ENCODE measurements around the gene SATB1. TPM values are rescaled to one million over a fixed set of nuclear protein-coding genes. Genes with fewer than 3 reads are reported as not detected.

Gene SATB1
- total RNA-seq, 1 donor from 2014 or later, result 22.1 TPM

DNA sequence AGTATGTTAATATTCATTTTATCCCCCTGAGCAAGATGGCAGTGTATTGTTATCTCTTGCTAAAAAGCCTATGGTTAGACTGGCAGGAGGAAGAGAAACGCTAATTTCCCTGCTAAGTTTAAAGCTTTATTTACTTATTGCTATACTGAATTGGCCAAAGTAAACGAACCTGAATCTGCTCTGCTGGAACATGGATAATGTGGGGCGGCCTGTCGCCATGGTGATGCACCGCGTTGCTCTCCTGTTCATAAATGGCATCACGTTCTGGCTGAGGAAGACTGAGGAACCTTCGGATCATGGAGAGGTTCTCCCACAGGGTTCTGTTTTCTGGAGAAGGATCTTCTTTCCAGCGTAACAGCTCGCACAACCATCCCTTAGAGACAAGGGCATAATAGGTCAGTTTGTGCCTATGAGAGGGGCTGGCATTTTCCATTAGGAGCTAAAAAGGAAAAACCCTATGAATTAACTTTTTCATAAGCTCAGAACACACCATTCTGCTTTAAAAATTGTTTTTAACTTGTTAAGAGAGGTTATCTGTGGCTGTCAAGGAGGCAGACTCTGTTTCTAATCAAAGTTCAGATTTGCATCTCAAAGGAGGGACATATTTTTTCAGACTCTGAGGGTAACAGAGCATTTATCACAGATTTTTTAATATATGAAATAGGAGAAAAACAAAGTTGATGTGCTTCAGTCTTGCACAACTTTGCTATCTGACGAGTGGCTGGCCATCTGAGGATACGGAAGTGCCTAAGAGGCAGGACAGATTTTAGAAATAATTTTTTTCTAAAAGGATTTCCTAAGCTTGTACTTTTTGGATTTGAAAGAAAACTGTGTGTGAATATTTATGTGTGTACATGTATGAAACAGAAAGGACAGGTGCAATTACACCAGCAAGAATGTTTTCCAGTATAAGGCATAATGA lies 73.1 kb downstream of the SATB1 start:
- Mint-ChIP-seq H3K4me1 (peaks cover 33% of the 10 kb centered on the region), H3K36me3 (ENCODE audit: low read depth) (peaks cover 9% of the 10 kb centered on the region), H3K9me3 (no peaks in the 10 kb centered on the region), H3K27me3 (ENCODE audit: low read depth) (no peaks in the 10 kb centered on the region), H3K27ac (ENCODE audit: unreplicated experiment) (no peak overlapping the region), H3K4me3 (no peak overlapping the region)
- no peak for DNase-seq (ENCODE audit: low read depth, low spot score)
- TF ChIP-seq, protein P1, sequence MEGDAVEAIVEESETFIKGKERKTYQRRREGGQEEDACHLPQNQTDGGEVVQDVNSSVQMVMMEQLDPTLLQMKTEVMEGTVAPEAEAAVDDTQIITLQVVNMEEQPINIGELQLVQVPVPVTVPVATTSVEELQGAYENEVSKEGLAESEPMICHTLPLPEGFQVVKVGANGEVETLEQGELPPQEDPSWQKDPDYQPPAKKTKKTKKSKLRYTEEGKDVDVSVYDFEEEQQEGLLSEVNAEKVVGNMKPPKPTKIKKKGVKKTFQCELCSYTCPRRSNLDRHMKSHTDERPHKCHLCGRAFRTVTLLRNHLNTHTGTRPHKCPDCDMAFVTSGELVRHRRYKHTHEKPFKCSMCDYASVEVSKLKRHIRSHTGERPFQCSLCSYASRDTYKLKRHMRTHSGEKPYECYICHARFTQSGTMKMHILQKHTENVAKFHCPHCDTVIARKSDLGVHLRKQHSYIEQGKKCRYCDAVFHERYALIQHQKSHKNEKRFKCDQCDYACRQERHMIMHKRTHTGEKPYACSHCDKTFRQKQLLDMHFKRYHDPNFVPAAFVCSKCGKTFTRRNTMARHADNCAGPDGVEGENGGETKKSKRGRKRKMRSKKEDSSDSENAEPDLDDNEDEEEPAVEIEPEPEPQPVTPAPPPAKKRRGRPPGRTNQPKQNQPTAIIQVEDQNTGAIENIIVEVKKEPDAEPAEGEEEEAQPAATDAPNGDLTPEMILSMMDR (conservative IDR thresholded peaks at IDR 0.05), result no peak

DNA sequence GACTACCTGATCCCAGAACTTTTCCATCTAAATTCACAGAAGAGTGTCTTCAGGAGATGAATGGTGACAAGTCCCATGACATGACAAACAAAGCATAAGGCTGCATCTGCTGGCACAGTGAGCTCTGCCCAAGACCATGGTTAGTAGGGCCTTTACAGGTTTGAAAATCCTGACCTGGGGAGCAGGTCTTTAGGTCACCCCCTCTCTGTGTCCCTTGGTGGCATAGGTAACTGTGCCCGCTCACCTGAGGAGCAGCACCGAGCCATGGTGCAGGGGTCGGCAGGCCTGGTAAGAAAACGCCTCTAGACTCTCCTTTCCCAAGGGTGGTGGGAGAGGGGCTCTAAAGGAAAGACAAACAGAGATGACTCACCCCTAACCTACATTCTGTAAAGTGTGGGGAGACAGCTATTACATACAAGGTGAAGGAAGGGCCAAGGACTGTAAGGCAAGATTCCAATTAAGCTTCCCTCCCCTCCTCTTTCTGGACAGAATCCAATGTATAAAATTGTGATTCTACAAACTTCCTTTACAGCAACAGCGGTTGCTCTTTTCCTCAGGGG lies 74.0 kb downstream of the SATB1 start:
- no peak for DNase-seq (ENCODE audit: low read depth, low spot score)

DNA sequence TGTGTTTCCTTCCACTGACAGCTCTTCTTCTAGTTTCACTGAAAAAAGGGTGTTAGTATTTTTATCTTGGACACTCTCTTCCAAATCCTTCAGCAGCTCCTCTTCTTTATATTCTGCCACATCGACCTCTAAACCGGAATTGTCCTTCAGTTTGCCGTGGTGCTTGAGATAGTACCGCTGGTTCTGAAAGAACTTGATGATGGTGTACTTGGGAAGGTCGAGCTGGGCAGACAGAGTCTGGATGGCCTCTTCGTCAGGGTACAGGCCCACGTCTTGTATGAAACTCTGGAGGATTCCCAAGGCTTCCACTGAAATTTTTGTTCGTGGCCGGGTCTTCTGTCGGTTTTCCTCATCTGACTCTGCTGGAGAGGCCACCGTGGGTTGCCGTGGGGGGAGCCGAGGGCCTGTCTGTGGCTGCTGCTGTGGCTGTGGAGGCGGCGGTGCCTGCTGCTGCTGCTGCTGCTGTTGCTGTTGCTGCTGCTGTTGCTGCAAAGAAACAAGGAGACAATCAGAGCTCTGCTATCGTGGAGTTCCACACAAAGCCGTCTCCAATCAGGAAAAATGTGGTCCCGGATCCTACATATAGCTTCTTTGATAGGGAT lies 75.8 kb downstream of the SATB1 start:
- H3K4me3 Mint-ChIP-seq, result no peak overlapping the region
- no peaks in the 10 kb centered on the region for H3K27me3 Mint-ChIP-seq (ENCODE audit: low read depth)
- peaks cover 9% of the 10 kb centered on the region for H3K36me3 Mint-ChIP-seq (ENCODE audit: low read depth)
- no peak for DNase-seq (ENCODE audit: low read depth, low spot score)
- H3K27ac Mint-ChIP-seq (ENCODE audit: unreplicated experiment), result no peak overlapping the region
- H3K9me3 Mint-ChIP-seq, result no peaks in the 10 kb centered on the region
- H3K4me1 Mint-ChIP-seq, result peaks cover 11% of the 10 kb centered on the region
- TF ChIP-seq, protein P1 (conservative IDR thresholded peaks at IDR 0.05), result no peak

More for the DNA sequence above, 74.0 kb downstream of the SATB1 start:
- H3K4me1 Mint-ChIP-seq, result peaks cover 27% of the 10 kb centered on the region
- H3K9me3 Mint-ChIP-seq, result no peaks in the 10 kb centered on the region
- TF ChIP-seq, protein P1 (conservative IDR thresholded peaks at IDR 0.05), result no peak
- peaks cover 9% of the 10 kb centered on the region for H3K36me3 Mint-ChIP-seq (ENCODE audit: low read depth)
- H3K4me3 Mint-ChIP-seq, result no peak overlapping the region
- H3K27me3 Mint-ChIP-seq (ENCODE audit: low read depth), result no peaks in the 10 kb centered on the region
- H3K27ac Mint-ChIP-seq (ENCODE audit: unreplicated experiment), result no peak overlapping the region

DNA sequence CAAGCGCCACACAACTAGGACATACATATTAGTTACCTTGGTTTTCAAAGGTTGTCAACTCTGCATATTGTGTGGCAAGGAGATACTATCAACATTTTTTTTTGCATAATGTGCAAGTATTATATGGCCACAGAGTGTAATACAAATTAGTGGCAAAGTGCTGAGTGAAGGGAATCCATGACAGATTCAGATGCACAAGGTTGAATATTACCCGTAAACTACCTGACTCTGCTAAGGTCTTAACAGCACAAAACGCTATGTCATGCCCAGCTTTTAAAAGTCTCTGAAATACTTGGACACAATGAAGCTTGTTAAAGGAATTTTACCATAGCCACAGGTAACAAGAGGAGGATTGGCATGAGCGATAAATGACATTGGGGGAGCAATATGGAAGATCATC lies 79.0 kb downstream of the SATB1 start:
- Mint-ChIP-seq H3K4me1 (peaks cover 6% of the 10 kb centered on the region), H3K4me3 (no peak overlapping the region), H3K36me3 (ENCODE audit: low read depth) (peaks cover 7% of the 10 kb centered on the region), H3K27ac (ENCODE audit: unreplicated experiment) (no peak overlapping the region), H3K9me3 (no peaks in the 10 kb centered on the region), H3K27me3 (ENCODE audit: low read depth) (no peaks in the 10 kb centered on the region)
- no peak for DNase-seq (ENCODE audit: low read depth, low spot score)
- TF ChIP-seq, protein P1 (conservative IDR thresholded peaks at IDR 0.05), result no peak

DNA sequence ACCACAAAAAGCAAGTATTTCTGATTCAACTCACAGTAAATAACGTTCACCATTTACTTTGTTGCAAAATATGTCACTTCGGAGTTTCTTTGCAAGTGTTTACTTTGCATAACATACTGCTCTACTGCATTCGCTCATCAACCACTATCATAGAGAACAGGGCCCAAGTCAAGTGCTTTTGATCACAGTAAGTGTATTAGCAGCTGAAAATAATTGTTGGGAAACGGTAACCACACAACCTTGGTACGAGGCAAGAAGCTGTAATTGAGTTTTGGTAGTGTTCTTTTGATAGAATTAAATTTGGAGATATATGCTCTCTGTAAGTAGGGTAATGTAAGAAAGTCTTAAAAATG lies 80.1 kb downstream of the SATB1 start:
- Mint-ChIP-seq H3K27me3 (ENCODE audit: low read depth) (no peaks in the 10 kb centered on the region), H3K9me3 (no peaks in the 10 kb centered on the region), H3K36me3 (ENCODE audit: low read depth) (peaks cover 5% of the 10 kb centered on the region), H3K27ac (ENCODE audit: unreplicated experiment) (no peak overlapping the region), H3K4me1 (peaks cover 6% of the 10 kb centered on the region), H3K4me3 (no peak overlapping the region)
- TF ChIP-seq, protein P1 (conservative IDR thresholded peaks at IDR 0.05), result no peak
- no peak for DNase-seq (ENCODE audit: low read depth, low spot score)

All from neural crest cell (in vitro differentiated cells).